K562 (cell line): Measurements from ENCODE around the gene SIDT2. TPM values are rescaled to one million over a fixed set of nuclear protein-coding genes. Genes with fewer than 3 reads are reported as not detected.

Experiments used
- ARHGAP35 ChIP-seq: fragments of 450-650 bp; IDR thresholded peaks from 2 replicates; pipeline ENCODE4 v1.6.1; 2018; ENCODE audit not compliant: partially characterized antibody
- CREB5 ChIP-seq: fragments of 250-450 bp; sonication (Bioruptor Pico); IDR thresholded peaks from 2 replicates; pipeline ENCODE4 v1.5.0; 2020; ENCODE audit warnings: mild to moderate bottlenecking
- E2F5 ChIP-seq: sonication (generic); formaldehyde crosslinking; IDR thresholded peaks from 2 replicates; pipeline ENCODE4 v1.8.0; 2022; ENCODE audit warnings: mild to moderate bottlenecking, missing genetic modification reagents
- ETV1 ChIP-seq: fragments of 450-650 bp; conservative IDR thresholded peaks from 2 replicates; pipeline ENCODE4 v1.6.1; 2016; ENCODE audit warnings: missing genetic modification characterization, control low read depth, low read depth, missing compliant biosample characterization
- GABPA ChIP-seq: fragments of 200-800 bp; sonication (Bioruptor generic); conservative IDR thresholded peaks from 2 replicates; pipeline ENCODE4 v1.6.1; 2016; ENCODE audit warnings: low read depth, missing genetic modification characterization, missing compliant biosample characterization
- GABPB2 ChIP-seq: fragments of 250-450 bp; sonication (Bioruptor Pico); conservative IDR thresholded peaks from 2 replicates; pipeline ENCODE4 v1.5.1; 2021; ENCODE audit warnings: mild to moderate bottlenecking
- KAT2B ChIP-seq: IDR thresholded peaks from one replicate; pipeline ENCODE4 v1.6.1; 2012; ENCODE audit warnings: low read depth, mild to moderate bottlenecking, control low read depth, inconsistent platforms, low read length, moderate library complexity
- MYC ChIP-seq, 2 experiments: fragments of 250-450 bp in 1 of 2; sonication (Bioruptor Pico) in 1 of 2; IDR thresholded peaks; 2 replicates each; pipeline versions ENCODE4 v1.5.1 to v1.6.1; 2012 to 2021; ENCODE audit warnings: low read depth in 2 of 2, borderline replicate concordance in 1 of 2, improper control_type of control experiment in 1 of 2, low read length in 1 of 2, mild to moderate bottlenecking in 1 of 2, moderate library complexity in 1 of 2
- PRPF4 ChIP-seq: fragments of 200-400 bp; formaldehyde crosslinking; IDR thresholded peaks from one replicate; pipeline ENCODE4 v1.6.1; 2017; ENCODE audit warnings: low read length, low read depth, mild to moderate bottlenecking; ENCODE audit not compliant: insufficient read depth, poor library complexity, severe bottlenecking
- PURB ChIP-seq: sonication (generic); formaldehyde crosslinking; IDR thresholded peaks from 2 replicates; pipeline ENCODE4 v1.9.0; 2021; ENCODE audit warnings: low read depth, mild to moderate bottlenecking, missing genetic modification reagents
- RFX1 ChIP-seq: fragments of 450-650 bp; IDR thresholded peaks from 2 replicates; pipeline ENCODE4 v1.6.1; 2016; ENCODE audit warnings: mild to moderate bottlenecking, moderate library complexity
- SMAD2 ChIP-seq: fragments of 150-350 bp; IDR thresholded peaks from 2 replicates; pipeline ENCODE4 v1.6.1; 2014; ENCODE audit warnings: low read depth, mild to moderate bottlenecking, low read length
- SOX6 ChIP-seq: fragments of 450-650 bp; IDR thresholded peaks from 2 replicates; pipeline ENCODE4 v1.6.1; 2014; ENCODE audit warnings: mild to moderate bottlenecking
- SRSF9 ChIP-seq: fragments of 200-400 bp; formaldehyde crosslinking; IDR thresholded peaks from 2 replicates; pipeline ENCODE4 v1.6.1; 2017; ENCODE audit warnings: low read depth, low read length, borderline replicate concordance
- TAL1 ChIP-seq: fragments of 450-650 bp; IDR thresholded peaks from 2 replicates; pipeline ENCODE4 v1.6.1; 2016; ENCODE audit warnings: mild to moderate bottlenecking
- ZBED1 ChIP-seq: IDR thresholded peaks from 2 replicates; pipeline ENCODE4 v1.6.1; 2014
- polyA plus RNA-seq, 8 experiments: library from polyadenylated mRNA; depleted of rRNA in 4 of 8; stranded (reverse) in 5 of 8; unstranded in 3 of 8; fragments of >200 nt; fragmentation: Nextera tagmentation in 2 of 8; fragmentation: Illumina TruSeq in 1 of 8; extraction: Ambion mirVana in 2 of 8; extraction: Trizol in 1 of 8; gene quantifications; 2 replicates each; pipeline versions ENCODE4 v1.2.1 to v1.2.3, GENCODE V29; 2011 to 2014; ENCODE audit warnings: inconsistent platforms in 1 of 8, missing spikeins in 1 of 8
- total RNA-seq, 7 experiments: library from RNA; depleted of rRNA in 6 of 7; stranded (reverse); fragments of >200 nt in 6 of 7; fragmentation: Illumina TruSeq in 2 of 7; extraction: Trizol in 2 of 7; gene quantifications; 2 replicates each; pipeline versions ENCODE4 v1.2.1 to v1.2.3, GENCODE V29; 2011 to 2021; ENCODE audit warnings: low replicate concordance in 1 of 7
- TF ChIP-seq, protein P1 (sequence below): fragments of 250-450 bp; sonication (Bioruptor Pico); IDR thresholded peaks from 2 replicates; pipeline ENCODE4 v1.5.0; 2021; ENCODE audit warnings: mild to moderate bottlenecking, moderate library complexity
- TF ChIP-seq, protein P2 (sequence below): fragments of 250-450 bp; sonication (Bioruptor Pico); IDR thresholded peaks from 2 replicates; pipeline ENCODE4 v1.9.0; 2021; ENCODE audit warnings: mild to moderate bottlenecking, inconsistent platforms
- TF ChIP-seq, protein P3 (sequence below): fragments of 450-650 bp; IDR thresholded peaks from 2 replicates; pipeline ENCODE4 v1.6.1; 2016

The SIDT2 gene
- total and polyA plus RNA-seq, 9 of the 15 experiments (the other 6 are each of a cell fraction or from before 2014, with no cell fraction given): 2.4 to 20.2 (median 6.5) TPM

GRCh38 chr11:117172724-117173421, 5.7 kb upstream of the SIDT2 start (continued):
- TF ChIP-seq, protein P1, sequence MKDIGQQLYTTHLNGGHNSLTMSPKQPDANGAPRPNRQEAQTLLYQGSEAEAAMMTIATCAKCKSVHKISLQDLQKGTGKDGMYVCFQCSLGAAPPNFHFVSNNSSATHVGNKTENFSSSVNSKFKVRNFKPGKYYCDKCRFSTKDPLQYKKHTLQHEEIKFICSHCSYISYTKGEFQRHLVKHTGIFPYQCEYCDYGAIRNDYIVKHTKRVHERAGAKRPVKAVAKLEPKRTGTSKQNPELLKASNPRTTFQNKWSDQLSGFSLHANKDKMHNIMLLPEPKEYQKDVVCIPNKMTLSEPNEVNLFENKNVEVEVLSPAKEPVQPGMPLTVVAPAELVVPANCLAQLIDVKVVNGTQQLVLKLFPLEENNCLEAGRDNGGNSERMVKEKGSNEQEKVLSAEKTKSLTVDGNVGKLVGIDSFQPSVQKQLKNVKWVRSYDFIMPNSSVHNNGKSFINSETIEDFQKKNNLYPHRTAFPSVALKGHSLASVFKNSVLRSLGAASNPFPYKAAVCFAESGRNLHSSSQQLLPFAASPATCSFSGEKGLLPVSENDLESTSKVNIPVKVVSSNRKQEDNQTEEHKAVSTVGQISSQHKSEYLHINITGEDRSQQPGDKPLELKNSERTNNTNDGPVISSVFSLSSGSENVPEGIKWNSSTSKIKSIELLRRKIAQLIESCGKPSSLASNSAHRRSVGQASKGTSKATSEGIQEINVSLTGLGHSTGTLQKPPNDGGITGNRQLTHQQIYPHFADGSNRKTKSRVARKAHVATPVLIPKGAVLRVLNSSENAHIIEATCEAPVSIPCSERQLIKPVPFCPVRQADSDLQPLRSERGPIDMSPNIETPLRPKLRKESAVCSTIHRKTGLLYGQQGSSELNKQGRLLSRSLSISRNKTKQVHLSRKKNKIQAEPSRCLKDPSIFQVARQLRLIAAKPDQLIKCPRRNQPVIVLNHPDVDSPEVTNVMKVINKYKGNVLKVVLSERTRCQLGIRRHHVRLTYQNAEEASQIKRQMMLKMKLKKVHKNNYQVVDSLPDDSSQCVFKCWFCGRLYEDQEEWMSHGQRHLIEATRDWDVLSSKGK (CRISPR knock-in tag): no peak
- peak; percentile 85; the same call in 1 of the 2 replicates for TF ChIP-seq SOX6
- no peak for TF ChIP-seq SMAD2
- 0 out of 2 replicates have a peak, but pooled peaks have one; percentile 21 for TF ChIP-seq TAL1
- TF ChIP-seq GABPB2 (CRISPR knock-in tag): no peak
- no peak for TF ChIP-seq PURB
- TF ChIP-seq PRPF4: no peak
- no peak for TF ChIP-seq CREB5 (CRISPR knock-in tag)
- no peak for TF ChIP-seq ZBED1
- no peak for TF ChIP-seq KAT2B
- TF ChIP-seq RFX1: no peak
- TF ChIP-seq SRSF9: no peak
- TF ChIP-seq, protein P2, sequence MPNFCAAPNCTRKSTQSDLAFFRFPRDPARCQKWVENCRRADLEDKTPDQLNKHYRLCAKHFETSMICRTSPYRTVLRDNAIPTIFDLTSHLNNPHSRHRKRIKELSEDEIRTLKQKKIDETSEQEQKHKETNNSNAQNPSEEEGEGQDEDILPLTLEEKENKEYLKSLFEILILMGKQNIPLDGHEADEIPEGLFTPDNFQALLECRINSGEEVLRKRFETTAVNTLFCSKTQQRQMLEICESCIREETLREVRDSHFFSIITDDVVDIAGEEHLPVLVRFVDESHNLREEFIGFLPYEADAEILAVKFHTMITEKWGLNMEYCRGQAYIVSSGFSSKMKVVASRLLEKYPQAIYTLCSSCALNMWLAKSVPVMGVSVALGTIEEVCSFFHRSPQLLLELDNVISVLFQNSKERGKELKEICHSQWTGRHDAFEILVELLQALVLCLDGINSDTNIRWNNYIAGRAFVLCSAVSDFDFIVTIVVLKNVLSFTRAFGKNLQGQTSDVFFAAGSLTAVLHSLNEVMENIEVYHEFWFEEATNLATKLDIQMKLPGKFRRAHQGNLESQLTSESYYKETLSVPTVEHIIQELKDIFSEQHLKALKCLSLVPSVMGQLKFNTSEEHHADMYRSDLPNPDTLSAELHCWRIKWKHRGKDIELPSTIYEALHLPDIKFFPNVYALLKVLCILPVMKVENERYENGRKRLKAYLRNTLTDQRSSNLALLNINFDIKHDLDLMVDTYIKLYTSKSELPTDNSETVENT (CRISPR knock-in tag): no peak
- no peak for TF ChIP-seq ARHGAP35
- peak; percentile 78 for TF ChIP-seq ETV1 (tag)
- TF ChIP-seq, protein P3, sequence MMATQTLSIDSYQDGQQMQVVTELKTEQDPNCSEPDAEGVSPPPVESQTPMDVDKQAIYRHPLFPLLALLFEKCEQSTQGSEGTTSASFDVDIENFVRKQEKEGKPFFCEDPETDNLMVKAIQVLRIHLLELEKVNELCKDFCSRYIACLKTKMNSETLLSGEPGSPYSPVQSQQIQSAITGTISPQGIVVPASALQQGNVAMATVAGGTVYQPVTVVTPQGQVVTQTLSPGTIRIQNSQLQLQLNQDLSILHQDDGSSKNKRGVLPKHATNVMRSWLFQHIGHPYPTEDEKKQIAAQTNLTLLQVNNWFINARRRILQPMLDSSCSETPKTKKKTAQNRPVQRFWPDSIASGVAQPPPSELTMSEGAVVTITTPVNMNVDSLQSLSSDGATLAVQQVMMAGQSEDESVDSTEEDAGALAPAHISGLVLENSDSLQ: peak; percentile 14; the same call in 1 of the 2 replicates
- no peak for TF ChIP-seq E2F5 (CRISPR knock-in tag)
- TF ChIP-seq MYC (IDR thresholded peaks at IDR 0.05; ENCODE audit: low read depth, low read length): peak; percentile 73
- TF ChIP-seq MYC (CRISPR knock-in tag; IDR thresholded peaks at IDR 0.05; ENCODE audit: borderline replicate concordance, low read depth): no peak
- TF ChIP-seq GABPA (tag): peak; percentile 42; the same call in 1 of the 2 replicates
